Left hindlimb (tissue), 1 donor: Measurements from ENCODE around the gene HMGA1.
"Not testable (repeated sequence)": the region's sequence is repeated elsewhere in the genome, so short reads cannot be mapped to it uniquely, and the experiment has no call there.

Source experiments
- DNase-seq: peaks from one replicate; pipeline ENCODE4 v3.0.0-alpha.2; 2018

HMGA1 gene

DNA sequence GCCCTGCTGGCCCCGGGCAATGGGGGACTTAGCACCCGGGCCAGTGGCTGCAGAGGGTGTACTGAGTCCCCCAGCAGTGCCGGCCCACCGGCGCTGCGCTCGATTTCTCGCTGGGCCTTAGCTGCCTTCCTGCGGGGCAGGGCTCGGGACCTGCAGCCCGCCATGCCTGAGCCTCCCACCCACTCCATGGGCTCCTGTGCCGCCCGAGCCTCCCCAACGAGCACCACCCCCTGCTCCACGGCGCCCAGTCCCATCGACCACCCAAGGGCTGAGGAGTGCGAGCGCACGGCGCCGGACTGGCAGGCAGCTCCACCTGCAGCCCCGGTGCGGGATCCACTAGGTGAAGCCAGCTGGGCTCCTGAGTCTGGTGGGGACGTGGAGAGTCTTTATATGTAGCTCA, 32.5 kb downstream of the HMGA1 start:
- DNase-seq, result not testable (repeated sequence)

DNA sequence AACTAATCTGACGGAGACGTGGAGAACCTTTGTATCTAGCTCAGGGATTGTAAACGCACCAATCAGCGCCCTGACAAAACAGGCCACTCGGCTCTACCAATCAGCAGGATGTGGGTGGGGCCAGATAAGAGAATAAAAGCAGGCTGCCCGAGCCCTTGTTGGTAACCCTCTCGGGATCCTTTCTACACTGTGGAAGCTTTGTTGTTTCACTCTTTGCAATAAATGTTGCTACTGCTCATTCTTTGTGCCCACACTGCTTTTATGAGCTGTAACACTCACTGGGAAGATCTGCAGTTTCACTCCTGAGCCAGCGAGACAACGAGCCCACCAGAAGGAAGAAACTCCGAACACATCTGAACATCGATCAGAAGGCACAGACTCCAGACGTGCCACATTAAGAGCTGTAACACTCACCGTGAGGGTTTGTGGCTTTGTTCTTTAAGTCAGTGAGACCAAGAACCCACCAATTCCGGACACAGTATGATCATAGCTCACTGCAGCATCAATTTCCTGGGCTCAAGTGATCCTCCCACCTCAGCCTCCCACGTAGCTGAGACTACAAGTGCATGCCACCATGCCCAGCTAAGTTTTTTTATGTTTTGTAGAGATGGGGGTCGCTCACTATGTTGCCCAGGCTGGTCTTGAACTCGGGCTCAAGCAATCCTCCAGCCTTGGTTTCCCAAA, 33.1 kb downstream of the HMGA1 start:
- not testable (repeated sequence) for DNase-seq

DNA sequence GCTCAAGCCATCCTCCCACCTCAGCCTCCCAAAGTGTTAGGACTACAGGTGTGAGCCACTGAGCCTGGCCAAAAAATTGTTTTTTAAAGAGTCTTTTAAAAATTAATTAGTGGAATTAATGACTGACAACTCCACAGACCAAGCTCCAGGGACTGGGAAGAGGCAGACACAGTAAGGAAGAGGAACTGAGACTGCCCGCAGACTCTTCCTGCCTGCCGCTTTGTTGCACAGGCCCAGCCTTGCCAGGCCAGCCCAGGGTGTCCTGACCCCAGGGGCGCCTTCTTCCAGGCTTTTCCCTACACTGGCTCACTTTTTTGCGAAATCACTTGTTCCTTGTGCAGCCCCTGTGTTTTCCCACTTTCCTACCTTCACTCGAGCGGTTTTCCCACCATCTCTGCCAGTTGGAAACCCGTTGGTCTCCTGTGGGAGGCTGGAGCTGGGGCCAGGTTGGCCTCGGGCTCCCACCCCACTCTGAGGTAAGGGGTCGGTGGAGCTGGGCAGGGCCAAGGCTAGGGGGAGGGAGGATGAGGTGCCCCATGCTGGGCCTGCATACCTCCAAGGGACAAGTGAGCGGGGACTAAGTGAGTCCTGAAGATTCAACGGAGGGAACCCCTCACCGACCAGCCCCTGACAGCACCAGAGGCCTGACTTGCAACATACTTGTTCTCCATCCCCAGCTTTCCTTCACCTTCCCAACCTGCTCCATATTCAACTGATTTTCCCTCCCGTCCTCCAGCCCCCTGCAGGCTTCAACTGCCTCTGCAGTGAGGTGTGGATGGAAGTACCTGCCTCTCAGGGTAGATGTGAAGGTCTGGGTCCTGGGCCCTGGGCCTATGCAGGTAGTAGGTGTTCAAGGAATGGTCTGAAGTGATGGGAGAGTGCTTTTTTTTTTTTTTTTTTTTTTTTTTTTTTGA, 35.6 kb downstream of the HMGA1 start:
- no peak for DNase-seq

DNA sequence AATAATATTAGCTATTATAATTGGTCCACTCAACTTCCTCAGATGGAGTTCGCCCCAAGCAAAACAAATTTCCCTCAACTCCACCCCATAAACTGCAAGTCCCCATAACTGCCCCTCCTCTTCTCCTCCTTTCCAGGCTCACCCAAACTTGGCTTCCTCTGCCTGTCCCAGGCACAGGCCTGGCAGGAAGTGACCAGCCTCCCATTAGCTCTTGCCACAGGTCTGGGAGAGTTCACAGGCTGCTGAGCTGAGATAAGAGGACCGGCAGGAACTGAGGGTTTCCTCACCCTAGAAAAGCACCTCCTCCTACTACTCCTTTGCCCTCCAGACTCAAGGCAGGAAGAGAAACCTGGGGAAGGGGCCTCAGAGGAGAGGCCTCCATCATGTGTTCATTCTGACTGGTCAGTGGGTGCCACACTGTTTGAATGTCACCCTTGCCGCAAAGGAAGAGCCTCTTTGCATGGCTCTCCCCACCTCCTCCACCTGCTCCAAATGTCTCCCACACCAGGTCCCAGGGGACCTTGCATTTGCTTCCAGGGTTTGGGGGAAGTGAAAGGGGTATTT, 36.7 kb downstream of the HMGA1 start:
- peak; percentile 46 for DNase-seq

DNA sequence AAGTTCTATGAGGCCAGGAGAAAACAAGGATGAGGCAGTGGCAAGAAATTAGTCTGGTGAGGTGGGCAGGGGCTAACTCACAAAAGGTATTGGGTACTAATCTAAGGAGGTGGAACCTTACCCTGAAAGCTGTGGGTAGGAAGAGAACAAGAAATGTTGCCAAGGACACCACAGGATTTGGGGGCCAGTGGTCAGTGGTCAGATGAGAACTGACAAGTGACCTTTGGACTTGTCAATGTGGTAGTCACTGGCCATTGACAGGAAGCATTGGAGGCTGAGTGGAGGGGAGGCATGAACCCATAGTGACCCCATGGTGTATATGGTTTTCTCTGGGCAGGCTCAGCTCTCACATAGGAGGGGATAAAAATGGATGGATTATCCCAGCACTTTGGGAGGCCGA, 37.5 kb downstream of the HMGA1 start:
- DNase-seq, result no peak

DNA sequence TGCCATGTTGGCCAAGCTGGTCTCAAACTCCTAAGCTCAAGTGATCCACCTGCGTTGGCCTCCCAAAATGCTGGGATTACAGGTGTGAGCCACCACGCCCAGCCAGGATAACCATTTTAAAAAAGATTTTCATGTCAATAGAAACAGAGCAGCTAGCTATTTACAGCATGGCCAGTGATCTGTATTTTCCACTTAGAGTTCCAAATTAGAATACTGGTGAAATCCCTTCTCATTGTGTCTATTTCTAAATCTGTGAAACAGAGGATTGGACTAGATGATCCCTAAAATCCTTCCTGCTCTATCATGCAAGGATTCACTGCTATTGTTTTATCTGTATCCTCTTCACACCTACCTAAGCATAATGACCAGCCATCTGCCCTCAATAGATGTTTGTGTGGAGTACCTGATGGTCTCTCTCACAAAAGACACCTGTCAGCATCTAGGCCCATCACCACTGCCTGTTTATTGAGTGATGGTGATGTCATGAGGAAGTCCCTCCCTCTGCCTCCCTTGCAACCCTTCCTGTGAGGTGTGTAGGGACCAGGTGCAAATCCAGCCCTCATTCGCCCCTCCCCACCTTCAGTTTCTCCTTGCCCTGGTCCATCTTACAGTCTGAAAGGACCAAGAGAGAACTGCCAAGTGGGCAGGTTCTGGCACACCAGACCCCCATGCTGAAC, 38.6 kb downstream of the HMGA1 start:
- DNase-seq, result no peak

DNA sequence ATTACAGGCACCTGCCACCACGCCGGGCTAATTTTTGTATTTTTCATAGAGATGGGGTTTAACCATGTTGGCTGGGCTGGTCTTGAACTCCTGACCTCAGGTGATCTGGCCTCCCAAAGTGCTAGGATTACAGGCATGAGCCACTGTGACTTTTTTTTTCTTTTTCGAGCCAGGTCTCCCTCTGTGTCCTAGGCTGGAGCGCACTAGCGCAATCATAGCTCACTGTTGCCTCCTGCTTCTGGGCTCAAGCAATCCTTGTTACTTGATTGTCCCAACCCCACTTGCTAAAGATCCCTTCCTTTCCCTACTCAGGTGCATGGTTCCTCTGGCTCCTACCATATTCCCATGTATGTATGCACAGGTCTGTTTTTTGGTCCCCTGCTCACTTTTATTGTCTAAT, 39.5 kb downstream of the HMGA1 start:
- DNase-seq, result no peak

DNA sequence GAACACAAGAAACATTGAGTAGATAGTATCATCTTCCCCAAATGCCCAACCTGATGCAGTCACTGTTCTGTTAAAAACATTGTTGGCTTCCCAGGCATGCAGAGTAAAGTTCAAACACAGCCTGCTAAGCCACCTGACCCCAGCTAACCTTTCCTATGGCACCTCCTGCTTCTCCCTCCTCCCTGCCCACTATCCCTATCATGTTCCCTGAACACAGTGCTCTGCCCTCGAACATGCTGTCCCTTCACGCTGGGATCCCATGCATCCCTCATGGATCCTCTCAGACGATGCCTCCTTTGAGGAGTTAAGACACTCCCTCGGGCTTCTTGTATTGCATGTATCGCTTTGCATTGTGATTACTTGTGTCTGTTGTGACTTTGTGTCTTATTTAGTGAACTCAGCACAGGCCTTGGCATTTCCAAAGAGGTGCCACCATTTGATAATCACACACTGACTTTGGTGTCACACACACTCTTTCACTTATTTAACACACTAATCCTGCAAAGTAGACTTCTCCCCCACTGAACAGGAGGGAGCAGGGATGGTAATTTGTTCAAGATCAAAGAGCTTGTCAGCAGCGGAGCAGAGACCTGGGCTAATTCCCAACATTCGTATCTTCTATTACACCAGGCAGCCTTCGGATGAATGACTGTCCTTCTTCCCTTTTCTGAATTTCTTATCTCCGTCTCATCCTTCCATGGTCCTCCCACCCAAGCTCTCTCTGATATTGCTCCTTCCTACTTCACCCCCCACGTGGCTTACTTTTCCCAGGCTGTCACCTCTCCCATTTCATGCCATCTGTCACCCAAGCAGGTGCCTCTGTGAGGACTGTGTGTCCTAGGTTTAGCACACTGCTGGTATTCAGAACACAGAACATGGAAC, 40.4 kb downstream of the HMGA1 start:
- no peak for DNase-seq

DNA sequence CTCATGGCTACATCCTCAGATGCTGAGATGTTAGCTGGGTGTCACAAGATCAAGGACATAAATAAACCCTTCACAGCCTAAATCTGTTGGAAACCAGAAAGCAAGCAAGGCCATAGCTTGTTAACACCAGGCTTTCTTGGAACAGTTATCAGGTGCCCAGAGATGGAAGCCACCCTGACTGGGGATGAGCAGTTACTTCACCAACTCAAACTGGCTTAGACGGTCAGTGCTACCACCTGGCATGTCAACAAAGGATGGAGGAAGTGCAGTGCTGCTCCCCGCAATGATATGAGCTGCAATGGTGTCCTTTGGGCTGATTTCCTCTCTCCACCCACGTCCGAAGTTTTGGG, 41.1 kb downstream of the HMGA1 start:
- DNase-seq, result no peak

DNA sequence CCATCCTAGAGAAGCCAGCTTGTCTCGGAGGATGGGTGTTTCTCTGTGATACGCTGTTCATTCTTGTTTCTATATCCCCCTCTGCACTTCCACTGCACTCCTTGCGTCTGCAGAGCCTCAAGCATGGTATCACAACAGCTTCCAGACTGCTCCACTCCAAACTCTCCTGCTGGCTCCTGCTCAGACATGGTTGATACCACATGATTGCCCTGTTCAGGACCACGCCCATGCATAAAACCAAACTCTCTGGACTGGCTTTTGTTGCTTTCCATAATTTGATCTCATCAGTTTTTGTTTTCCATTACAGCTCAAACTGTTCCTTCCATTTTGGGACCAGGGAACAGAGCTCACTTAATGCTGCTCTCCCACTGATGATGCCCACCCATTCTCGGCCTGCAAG, 42.2 kb downstream of the HMGA1 start:
- DNase-seq, result no peak

DNA sequence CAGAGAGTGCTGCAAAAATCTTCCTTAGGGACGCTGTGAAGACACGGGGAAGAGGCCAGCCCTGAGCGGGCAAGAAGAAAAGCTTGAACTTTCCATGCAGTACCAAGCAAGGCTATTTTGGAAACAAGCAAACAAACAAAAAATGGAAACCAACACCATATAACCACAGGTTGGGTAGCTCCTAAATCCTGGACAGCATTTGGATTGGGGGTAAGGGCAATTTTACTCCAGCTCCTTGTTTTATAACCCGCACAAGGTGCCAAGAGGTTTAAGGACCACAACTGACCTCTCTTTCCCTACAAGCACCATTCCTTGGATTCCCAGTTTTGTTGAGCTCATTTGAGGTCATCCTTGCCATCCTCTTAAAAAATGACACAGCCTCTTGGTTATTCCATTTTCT, 43.5 kb downstream of the HMGA1 start:
- no peak for DNase-seq

DNA sequence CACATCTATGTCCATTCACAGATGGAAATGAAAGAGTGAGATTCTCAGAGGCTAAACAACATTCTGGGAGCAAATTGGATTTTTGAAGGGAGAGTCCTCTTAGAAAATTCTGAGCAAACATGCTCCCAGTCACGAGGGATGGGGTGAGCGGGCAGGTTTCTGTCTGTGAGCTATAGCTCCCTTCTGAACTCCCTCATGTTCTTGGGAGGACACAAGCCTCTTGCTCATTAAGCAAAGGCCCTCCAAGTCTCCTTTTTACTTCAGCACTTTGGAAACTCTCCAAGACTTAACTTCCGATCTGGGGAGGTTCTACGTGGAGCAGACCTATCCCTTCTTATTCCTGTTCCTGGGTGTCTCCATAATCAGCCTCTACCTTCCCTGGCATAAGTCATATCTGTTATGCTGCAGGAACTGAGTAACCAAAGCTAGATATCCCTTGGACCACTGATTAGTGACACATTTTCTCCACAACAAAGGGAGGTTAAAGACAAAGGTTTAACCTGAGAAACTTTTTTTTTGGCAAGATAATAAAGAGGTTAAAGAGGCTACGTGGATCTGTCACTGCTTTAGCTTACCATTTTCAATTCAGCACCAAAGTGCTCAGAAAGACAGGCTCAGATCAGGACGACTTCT, 45.1 kb downstream of the HMGA1 start:
- DNase-seq, result no peak

DNA sequence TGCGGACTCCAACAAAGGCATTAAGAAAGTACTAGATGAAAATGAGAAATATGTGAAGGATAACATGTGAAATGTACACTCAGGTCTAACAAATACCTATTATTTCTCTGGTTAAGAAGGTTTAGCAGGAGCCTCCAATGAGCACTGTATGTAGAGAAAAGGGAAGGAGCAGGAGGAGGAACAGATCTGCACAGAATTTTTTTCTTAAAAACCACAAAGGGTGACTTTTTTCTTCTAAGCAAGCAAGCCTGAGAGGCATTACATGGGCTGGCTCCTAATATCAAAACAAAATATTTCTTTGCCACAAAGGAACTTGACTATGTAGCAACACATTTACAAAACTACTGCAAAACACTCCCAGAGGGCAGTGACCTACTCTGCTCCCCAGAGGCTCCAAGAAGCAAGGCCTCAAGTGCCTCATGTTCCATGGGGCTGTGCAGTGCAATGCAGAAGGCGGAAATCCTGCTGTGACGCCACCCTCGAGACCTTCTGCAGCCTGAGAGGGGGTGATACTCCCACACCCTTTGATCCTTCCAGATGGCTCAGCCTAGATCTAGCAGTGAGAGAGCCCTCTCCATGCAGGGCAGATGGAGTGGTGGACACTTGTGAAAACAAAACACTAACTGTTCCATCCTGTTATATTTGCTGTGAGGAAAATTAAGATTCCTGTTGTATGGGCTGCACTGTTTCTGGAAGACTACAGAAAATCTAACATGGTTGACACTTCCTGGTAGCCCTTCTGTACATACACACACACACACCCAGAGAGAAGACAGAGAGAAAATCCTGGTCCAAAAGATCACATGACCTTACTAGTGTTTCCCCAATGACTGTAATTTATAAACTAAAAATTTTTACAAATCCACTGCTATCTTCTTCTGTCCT, 48.1 kb downstream of the HMGA1 start:
- peak; percentile 40 for DNase-seq

DNA sequence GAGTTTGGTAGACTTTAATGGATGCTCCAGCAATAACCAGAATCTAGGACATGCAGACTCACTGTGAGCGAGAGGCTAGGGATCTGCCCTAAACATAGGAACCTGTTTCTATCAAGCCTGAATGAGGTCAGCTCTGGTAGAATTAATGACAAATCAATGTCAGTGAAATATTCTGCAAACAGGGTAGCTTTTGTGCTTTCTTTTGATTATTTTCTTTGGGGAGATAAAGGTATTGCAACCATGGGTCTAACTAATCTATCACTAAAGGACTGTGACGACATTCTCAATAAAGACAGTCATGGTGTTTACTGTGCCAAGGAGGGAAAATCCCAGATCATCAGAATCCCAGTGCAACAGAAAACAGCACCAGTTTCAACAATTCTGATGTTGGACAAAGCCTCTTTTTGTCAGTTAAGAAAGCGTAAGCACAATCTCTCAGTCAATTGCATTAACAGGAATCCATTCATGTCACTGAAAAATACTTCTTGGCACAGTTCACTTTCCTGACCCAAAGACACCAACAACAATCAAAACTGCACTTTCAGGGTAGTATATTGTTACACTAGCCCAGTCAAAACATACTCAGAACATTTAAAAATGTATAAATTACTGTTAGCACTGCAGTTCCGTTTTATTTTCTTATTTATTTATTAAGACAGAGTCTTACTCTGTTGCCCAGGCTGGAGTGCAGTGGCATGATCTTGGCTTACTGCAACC, 48.9 kb downstream of the HMGA1 start:
- DNase-seq, result no peak

DNA sequence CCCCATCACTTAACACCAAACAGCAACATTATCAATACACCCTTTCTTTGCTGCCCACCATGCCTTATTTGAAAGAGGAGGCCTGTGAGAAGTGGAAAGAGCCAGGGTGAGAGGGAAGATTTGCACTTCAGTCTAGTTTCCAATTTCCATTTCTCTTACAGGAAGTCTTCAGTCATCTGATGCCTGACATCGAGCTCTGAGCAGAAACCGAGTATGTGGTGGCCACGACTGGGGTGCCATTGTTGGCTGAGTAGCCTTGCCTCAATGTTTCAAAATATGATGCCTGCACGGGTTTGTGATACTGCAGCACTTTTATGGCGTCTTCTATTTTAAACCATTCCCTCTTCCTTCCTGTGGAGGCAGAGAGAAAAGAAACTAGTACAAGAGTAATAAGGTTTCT, 51.9 kb downstream of the HMGA1 start:
- DNase-seq, result no peak

DNA sequence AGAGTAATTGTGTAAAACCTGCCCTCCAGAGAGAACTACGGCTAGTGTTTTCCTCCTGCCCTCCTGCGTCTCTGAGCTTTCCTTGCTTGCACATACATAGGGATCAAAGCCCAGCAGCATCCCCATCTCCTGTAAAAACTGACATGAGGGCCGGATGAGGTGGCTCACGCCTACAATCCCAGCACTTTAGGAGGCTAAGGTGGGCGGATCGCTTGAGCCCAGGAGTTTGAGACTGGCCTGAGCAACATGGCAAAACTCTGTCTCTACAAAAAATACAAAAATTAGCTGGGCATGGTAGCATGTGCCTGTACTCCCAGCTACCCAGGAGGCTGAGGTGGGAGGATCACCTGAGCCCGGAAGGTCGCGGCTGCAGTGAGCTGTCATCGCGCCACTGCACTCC, 52.5 kb downstream of the HMGA1 start:
- DNase-seq, result no peak

DNA sequence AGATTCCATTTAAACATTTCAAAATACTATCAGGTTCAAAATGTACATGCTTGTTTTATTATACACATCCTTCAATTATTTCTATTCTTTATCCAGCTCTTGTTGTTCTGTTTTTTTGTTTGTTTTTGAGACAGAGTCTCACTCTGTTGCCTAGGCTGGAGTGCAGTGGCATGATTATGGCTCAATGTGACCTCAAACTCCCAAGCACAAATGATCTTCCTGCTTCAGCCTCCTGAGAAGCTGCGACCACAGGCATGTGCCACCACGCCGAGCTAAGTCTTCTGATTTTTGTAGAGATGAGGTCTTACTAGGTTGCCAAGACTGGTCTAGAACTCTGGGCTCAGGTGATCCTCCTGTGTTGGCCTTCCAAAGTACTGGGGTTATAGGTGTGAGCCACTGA, 56.3 kb downstream of the HMGA1 start:
- DNase-seq, result no peak

DNA sequence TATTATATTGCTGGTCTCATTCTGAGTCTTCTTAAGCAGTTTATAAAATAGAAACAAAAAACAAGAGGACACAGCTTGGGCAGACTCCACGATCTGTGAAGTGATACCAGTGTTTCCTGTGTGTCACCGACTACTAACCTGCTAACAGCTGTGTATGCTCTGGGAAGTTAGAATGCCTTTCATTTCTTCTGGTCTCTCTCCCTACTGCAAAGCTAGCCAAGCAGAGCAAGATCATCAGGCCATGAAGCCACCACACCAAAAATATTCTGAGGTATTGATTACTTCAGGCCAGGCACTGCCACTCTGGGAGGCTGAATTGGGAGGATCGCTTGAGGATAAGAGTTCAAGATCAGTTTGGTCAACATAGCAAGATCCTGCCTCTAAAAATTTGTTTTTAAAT, 59.0 kb downstream of the HMGA1 start:
- DNase-seq, result no peak
